ENCODE data around the gene NUDT19. TPM values are rescaled to one million over a fixed set of nuclear protein-coding genes. Genes with fewer than 3 reads are reported as not detected.

NUDT19 gene
- total and polyA plus RNA-seq, 2 donors (not counting 3 experiments of a cell fraction or from before 2014, with no cell fraction given), result 6.6 to 14.0 TPM

- CTCF ChIA-PET, result interaction anchor here (1.4 kb wide), 1 partner anchor 14 kb away, joined by 3 read pairs; the partner anchor contains the start of gene NUDT19
- Histone ChIP-seq H3K9ac (replicated peaks; ENCODE audit: extremely low read depth, insufficient read depth, low read length) (no peak overlapping the region), H3K4me2 (ENCODE audit: insufficient read depth, low read length) (no peak overlapping the region), H3K4me3 (replicated peaks in 1 of 3; ENCODE audit: insufficient read depth in 1 of 3, low read depth in 1 of 3, low read length in 3 of 3) (no peak overlapping the region), H3K36me3 (ENCODE audit: control insufficient read depth in 2 of 2, extremely low read depth in 1 of 2, insufficient read depth in 2 of 2, low read length in 2 of 2) (no peaks in the 10 kb centered on the region), H3K9me1 (replicated peaks; ENCODE audit: control insufficient read depth, extremely low read depth, insufficient read depth, low read length) (no peaks in the 10 kb centered on the region), H3K27me3 (ENCODE audit: control insufficient read depth in 2 of 2, insufficient read depth in 2 of 2, low read length in 2 of 2) (peaks cover 16 to 26% of the 10 kb centered on the region in 2 experiments), H2AFZ (ENCODE audit: low read depth, low read length) (no peak overlapping the region), H3K4me1 (ENCODE audit: control insufficient read depth, extremely low read depth, insufficient read depth, low read length) (peaks cover 9% of the 10 kb centered on the region), H3K79me2 (ENCODE audit: control insufficient read depth, insufficient read depth, low read length) (peaks cover 21% of the 10 kb centered on the region), H3K27ac (ENCODE audit: insufficient read depth, low read depth, low read length) (no peak overlapping the region), H3K9me3 (replicated peaks; ENCODE audit: control insufficient read depth, insufficient read depth, low read length) (no peaks in the 10 kb centered on the region), H4K20me1 (replicated peaks; ENCODE audit: control insufficient read depth, extremely low read depth, insufficient read depth, low read length) (no peaks in the 10 kb centered on the region)
- FAIRE-seq (no peak), DNase-seq (ENCODE audit: low read depth, low spot score) (no peak)
- POLR2A ChIA-PET, result no interaction called here
- intact Hi-C loops (cut with micrococcal nuclease) (loop anchor here (5.0 kb wide), 2 partner anchors 295 to 1495 kb away; partner anchors contain the start of genes CEP89, FAAP24 and LSM14A), dilution Hi-C loops (cut with MboI; ENCODE audit: extremely low pct_ligation_motif_present, low sequenced_read_pairs) (no loop called here)
- TF ChIP-seq EZH2 (IDR thresholded peaks at IDR 0.05; ENCODE audit: borderline replicate concordance, low read depth, low read length, severe bottlenecking) (no peak), MYC (IDR thresholded peaks at IDR 0.05; ENCODE audit: low read depth, low read length) (no peak), CTCF (IDR thresholded peaks at IDR 0.05; ENCODE audit: extremely low read depth in 1 of 2, insufficient read depth in 1 of 2, low read depth in 1 of 2, low read length in 2 of 2) (no peak), JUN (IDR thresholded peaks at IDR 0.05; ENCODE audit: borderline replicate concordance, insufficient read depth, insufficient read length, low read depth) (no peak)
- BruUV-seq (replicated peaks), result no TSS peak
Measured at GRCh38 chr19:32677657-32678056, 14.0 kb upstream of the NUDT19 start.

- no peak for TF ChIP-seq POLR2A (IDR thresholded peaks at IDR 0.05; ENCODE audit: low read depth, low read length)
- TF ChIP-seq MYC (IDR thresholded peaks at IDR 0.05; ENCODE audit: low read depth, low read length), result no peak
- TF ChIP-seq FOS (IDR thresholded peaks at IDR 0.05; ENCODE audit: borderline replicate concordance, insufficient read depth, low read length), result no peak
- TF ChIP-seq POLR2AphosphoS5 (IDR thresholded peaks at IDR 0.05; ENCODE audit: insufficient read depth, low read depth, low read length), result no peak
- TF ChIP-seq EZH2 (IDR thresholded peaks at IDR 0.05; ENCODE audit: borderline replicate concordance, low read depth, low read length, severe bottlenecking), result no peak
- TF ChIP-seq CTCF (IDR thresholded peaks at IDR 0.05; ENCODE audit: extremely low read depth in 1 of 2, insufficient read depth in 1 of 2, low read depth in 1 of 2, low read length in 2 of 2), result no peak
- TF ChIP-seq MAX (IDR thresholded peaks at IDR 0.05; ENCODE audit: insufficient read depth, insufficient read length), result no peak
- no peak for TF ChIP-seq JUN (IDR thresholded peaks at IDR 0.05; ENCODE audit: borderline replicate concordance, insufficient read depth, insufficient read length, low read depth)
- TF ChIP-seq GATA2 (IDR thresholded peaks at IDR 0.05; ENCODE audit: insufficient read depth, insufficient read length, low read depth, low read length), result no peak
- no peaks in the 10 kb centered on the region for H3K36me3 ChIP-seq (ENCODE audit: control insufficient read depth in 2 of 2, extremely low read depth in 1 of 2, insufficient read depth in 2 of 2, low read length in 2 of 2)
- H3K27ac ChIP-seq (ENCODE audit: insufficient read depth, low read depth, low read length), result no peak overlapping the region
- POLR2A ChIA-PET, result no interaction called here
- CTCF ChIA-PET, result no interaction called here
- H3K9ac ChIP-seq (replicated peaks; ENCODE audit: extremely low read depth, insufficient read depth, low read length), result no peak overlapping the region
- DNase-seq (ENCODE audit: low read depth, low spot score) (no peak), FAIRE-seq (no peak)
- BruUV-seq (replicated peaks), result no TSS peak
- H3K27me3 ChIP-seq (ENCODE audit: control insufficient read depth in 2 of 2, insufficient read depth in 2 of 2, low read length in 2 of 2), result peaks cover 16 to 24% of the 10 kb centered on the region in 2 experiments
- H2AFZ ChIP-seq (ENCODE audit: low read depth, low read length), result no peak overlapping the region
- H3K79me2 ChIP-seq (ENCODE audit: control insufficient read depth, insufficient read depth, low read length), result no peaks in the 10 kb centered on the region
- no peaks in the 10 kb centered on the region for H3K4me1 ChIP-seq (ENCODE audit: control insufficient read depth, extremely low read depth, insufficient read depth, low read length)
- dilution Hi-C loops (cut with MboI; ENCODE audit: extremely low pct_ligation_motif_present, low sequenced_read_pairs), result no loop called here
- H3K9me3 ChIP-seq (replicated peaks; ENCODE audit: control insufficient read depth, insufficient read depth, low read length), result no peaks in the 10 kb centered on the region
- intact Hi-C loops (cut with micrococcal nuclease), result no loop called here
- no peaks in the 10 kb centered on the region for H3K9me1 ChIP-seq (replicated peaks; ENCODE audit: control insufficient read depth, extremely low read depth, insufficient read depth, low read length)
- H4K20me1 ChIP-seq (replicated peaks; ENCODE audit: control insufficient read depth, extremely low read depth, insufficient read depth, low read length), result no peaks in the 10 kb centered on the region
- no peak overlapping the region for H3K4me2 ChIP-seq (ENCODE audit: insufficient read depth, low read length)
- H3K4me3 ChIP-seq (replicated peaks in 1 of 3; ENCODE audit: insufficient read depth in 1 of 3, low read depth in 1 of 3, low read length in 3 of 3), result no peak overlapping the region
Measured at GRCh38 chr19:32680986-32681385, 10.6 kb upstream of the NUDT19 start.
